ENCODE results near the gene MAP3K9.
"Not testable (repeated sequence)": the region's sequence is repeated elsewhere in the genome, so short reads cannot be mapped to it uniquely, and the experiment has no call there.

Gene MAP3K9

GRCh38 chr14:70809225-70810219, at the start of gene MAP3K9:
MAP3K9 (minus strand) TSS chr14:70809513; CDS start chr14:70809171, 342 bp downstream.
- DNase-seq (ENCODE audit: low read depth, low spot score) = peak; percentile 87
- H3K4me3 ChIP-seq (ENCODE audit: low read depth, low read length) = peak within 1 kb of the TSS; percentile 57
- no peak for TF ChIP-seq CTCF (IDR thresholded peaks at IDR 0.05; ENCODE audit: low read depth, low read length)
- in situ Hi-C loops (cut with HindIII; ENCODE audit: low sequenced_read_pairs) = no loop called here

DNA sequence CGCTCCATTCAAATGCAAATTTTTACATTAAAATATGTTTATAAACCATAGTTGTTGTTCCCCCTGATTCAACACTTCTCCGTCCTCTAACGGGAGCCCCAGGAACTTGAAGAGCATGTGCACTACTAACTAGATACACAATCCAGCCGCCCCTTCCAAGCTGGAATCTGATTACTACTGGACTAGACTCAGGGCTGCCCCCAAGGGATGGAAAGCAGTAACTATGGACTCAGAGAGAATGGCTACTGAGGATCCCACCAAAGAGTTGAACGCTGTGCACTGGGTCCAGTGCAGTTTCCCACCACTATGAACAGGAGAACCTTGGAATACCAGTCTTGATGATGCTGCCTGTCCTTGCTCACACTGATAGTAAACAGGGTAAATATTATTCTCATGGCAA, 49.3 kb upstream of the MAP3K9 start:
- in situ Hi-C loops (cut with HindIII; ENCODE audit: low sequenced_read_pairs) = no loop called here

DNA sequence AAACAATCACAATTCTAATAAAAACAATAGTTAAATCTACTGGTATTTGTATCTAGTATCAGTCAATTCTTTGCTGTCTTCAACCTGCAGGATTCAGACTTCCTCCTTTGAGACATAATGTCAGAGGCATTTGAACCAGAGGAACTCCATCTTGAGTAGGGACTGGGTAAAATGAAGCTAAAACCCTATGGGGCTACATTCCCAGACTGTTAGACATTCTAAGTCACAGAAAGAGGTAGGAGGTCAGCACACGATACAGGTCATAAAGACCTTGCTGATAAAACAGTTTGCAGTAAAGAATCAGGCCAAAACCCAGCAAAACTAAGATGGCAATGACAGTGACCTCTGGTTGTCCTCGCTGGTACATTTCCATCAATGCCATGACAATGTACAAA, 48.2 kb upstream of the MAP3K9 start:
- no peak for TF ChIP-seq CTCF (IDR thresholded peaks at IDR 0.05; ENCODE audit: low read depth, low read length)
- DNase-seq (ENCODE audit: low read depth, low spot score) = peak; percentile 41
- in situ Hi-C loops (cut with HindIII; ENCODE audit: low sequenced_read_pairs) = no loop called here
- H3K4me3 ChIP-seq (ENCODE audit: low read depth, low read length) = no peak overlapping the region

More for the DNA sequence above, 49.3 kb upstream of the MAP3K9 start:
- no peak for TF ChIP-seq CTCF (IDR thresholded peaks at IDR 0.05; ENCODE audit: low read depth, low read length)
- no peak overlapping the region for H3K4me3 ChIP-seq (ENCODE audit: low read depth, low read length)
- DNase-seq (ENCODE audit: low read depth, low spot score) = no peak

GRCh38 chr14:70856851-70857495, 47.7 kb upstream of the MAP3K9 start:
- DNase-seq (ENCODE audit: low read depth, low spot score) = peak; percentile 93
- in situ Hi-C loops (cut with HindIII; ENCODE audit: low sequenced_read_pairs) = no loop called here
- no peak overlapping the region for H3K4me3 ChIP-seq (ENCODE audit: low read depth, low read length)
- TF ChIP-seq CTCF (IDR thresholded peaks at IDR 0.05; ENCODE audit: low read depth, low read length) = no peak

- DNase-seq (ENCODE audit: low read depth, low spot score) = no peak
- TF ChIP-seq CTCF (IDR thresholded peaks at IDR 0.05; ENCODE audit: low read depth, low read length) = no peak
- in situ Hi-C loops (cut with HindIII; ENCODE audit: low sequenced_read_pairs) = no loop called here
- no peak overlapping the region for H3K4me3 ChIP-seq (ENCODE audit: low read depth, low read length)
Observed at GRCh38 chr14:70855486-70855885, 46.2 kb upstream of the MAP3K9 start.

DNA sequence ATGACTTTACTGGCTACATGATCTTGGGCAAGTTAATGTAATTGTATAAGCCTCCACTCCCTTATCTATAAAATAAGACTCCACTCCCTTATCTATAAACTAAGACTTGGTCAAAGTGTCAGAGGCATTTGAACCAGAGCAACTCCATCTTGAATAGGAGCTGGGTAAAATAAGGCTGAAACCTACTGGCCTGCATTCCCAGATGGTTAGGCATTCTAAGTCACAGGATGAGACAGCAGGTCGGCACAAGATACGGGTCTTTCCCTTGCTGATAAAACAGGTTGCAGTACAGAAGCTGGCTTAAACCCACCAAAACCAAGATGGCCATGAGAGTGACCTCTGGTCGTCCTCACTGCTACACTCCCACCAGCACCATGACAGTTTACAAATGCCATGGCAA, 44.3 kb upstream of the MAP3K9 start:
- DNase-seq (ENCODE audit: low read depth, low spot score); H3K4me3 ChIP-seq (ENCODE audit: low read depth, low read length); in situ Hi-C loops (cut with HindIII; ENCODE audit: low sequenced_read_pairs): not testable (repeated sequence)

Data from astrocyte of the spinal cord (primary cell).